T47D (cell line): ENCODE data around the gene GRAP2.

Experiments
- DNase-seq, 2 experiments: peaks; one replicate each; pipeline versions ENCODE4 v3.0.0 to v3.0.0-alpha.2; 2011 to 2012; ENCODE audit warnings: low read depth in 1 of 2, low spot score in 1 of 2
- JUND ChIP-seq: IDR thresholded peaks from 2 replicates; pipeline ENCODE4 v1.6.1; 2012; ENCODE audit warnings: low read depth
- in situ Hi-C: cut with HindIII; loops from 2 replicates; pipeline ENCODE4 v1.10.0; 2016; ENCODE audit warnings: low sequenced_read_pairs, low pct_unique_long_range_greater_than_20kb

Gene GRAP2

DNA sequence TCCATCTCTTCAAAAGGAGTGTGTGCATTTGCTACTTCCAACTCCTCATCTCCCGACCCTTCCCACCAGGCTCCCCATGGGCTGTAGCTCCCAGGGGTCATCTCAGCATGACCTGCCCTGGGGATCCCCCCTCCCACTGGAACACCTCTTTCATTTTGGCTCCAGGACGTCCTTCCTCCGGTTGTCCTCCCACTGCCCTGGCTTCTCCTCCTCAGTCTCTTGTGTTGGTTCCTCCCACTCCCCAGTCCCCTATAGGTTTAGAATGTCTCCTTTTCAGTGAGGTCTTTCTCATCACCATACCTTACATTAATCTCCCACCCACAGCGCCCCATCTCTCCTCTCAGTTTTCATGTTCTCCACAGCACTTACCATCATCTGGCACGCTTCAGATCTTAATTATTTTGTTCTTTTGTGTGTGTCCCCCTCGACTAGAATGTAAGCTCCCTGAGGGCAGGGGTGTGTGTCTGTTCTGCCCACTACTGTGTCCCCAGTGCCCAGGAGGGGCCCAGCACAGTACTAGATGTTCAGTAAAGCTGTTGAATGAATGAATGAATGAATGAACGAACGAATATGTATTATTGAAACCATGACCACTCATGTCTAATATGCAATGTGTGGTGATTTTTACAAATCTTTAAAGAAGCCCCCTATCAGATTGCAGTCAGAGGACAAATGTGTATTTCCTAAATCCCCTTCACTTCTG, 57.3 kb downstream of the GRAP2 start:
- no peak for DNase-seq
- no peak for TF ChIP-seq JUND
- in situ Hi-C loops, result no loop called here

- TF ChIP-seq JUND, result no peak
- DNase-seq, result no peak
- in situ Hi-C loops, result no loop called here
Measured at GRCh38 chr22:39958949-39959639, 58.2 kb downstream of the GRAP2 start.

DNA sequence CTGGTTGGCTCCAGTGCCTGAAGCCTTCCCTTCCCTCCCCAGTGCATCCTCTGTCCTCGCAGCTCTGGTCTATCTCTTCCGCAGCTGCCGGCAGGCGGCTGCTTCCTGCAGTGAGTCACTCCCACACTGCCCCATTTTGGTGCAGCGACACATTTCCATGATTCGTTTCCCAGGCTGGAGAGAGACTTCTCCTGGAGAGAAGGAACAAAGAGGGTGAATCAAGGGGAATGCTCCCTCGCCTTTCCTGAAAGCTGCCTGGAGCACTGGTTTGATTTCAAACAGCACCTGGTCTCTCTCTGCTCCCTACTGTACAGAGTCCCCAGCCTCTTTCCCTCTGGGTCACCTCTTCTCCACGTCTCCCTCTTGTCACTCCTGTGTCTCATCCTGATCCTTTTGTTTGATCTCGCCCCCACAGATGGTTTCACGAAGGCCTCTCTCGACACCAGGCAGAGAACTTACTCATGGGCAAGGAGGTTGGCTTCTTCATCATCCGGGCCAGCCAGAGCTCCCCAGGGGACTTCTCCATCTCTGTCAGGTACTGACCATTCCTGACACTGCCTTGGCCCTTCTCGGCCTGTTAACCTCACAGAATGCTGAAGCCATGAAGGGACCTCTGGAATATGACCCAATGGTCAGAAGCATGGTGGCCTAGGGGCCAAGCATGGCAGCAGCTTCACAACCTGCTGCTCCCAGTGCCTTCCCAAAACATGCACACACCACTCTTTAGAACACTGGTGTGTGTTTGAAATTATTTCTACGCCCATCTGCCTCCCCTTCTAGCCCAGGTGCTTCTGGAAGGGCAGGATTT, 59.0 kb downstream of the GRAP2 start, which contains the start of gene TMA7B:
Gene TMA7B (plus strand): TSS at position 758 of the 808 bp plus-strand sequence. CDS start 3,978 bp downstream, outside the sequence.
- TF ChIP-seq JUND, result no peak
- in situ Hi-C loops, result no loop called here
- DNase-seq, result no peak

- in situ Hi-C loops, result no loop called here
- no peak for TF ChIP-seq JUND
- no peak for DNase-seq
Measured at GRCh38 chr22:39960791-39961746, 60.2 kb downstream of the GRAP2 start.

GRCh38 chr22:39962071-39962470, 61.2 kb downstream of the GRAP2 start:
- no peak for DNase-seq
- in situ Hi-C loops, result no loop called here
- TF ChIP-seq JUND, result no peak

GRCh38 chr22:39965748-39966147, 64.9 kb downstream of the GRAP2 start:
- in situ Hi-C loops, result no loop called here
- no peak for DNase-seq
- no peak for TF ChIP-seq JUND

GRCh38 chr22:39966470-39966869, 65.6 kb downstream of the GRAP2 start:
- in situ Hi-C loops, result no loop called here
- TF ChIP-seq JUND, result no peak
- DNase-seq, result no peak

- no peak for TF ChIP-seq JUND
- no peak for DNase-seq
- in situ Hi-C loops, result no loop called here
Measured at GRCh38 chr22:39967103-39967829, 66.4 kb downstream of the GRAP2 start.

DNA sequence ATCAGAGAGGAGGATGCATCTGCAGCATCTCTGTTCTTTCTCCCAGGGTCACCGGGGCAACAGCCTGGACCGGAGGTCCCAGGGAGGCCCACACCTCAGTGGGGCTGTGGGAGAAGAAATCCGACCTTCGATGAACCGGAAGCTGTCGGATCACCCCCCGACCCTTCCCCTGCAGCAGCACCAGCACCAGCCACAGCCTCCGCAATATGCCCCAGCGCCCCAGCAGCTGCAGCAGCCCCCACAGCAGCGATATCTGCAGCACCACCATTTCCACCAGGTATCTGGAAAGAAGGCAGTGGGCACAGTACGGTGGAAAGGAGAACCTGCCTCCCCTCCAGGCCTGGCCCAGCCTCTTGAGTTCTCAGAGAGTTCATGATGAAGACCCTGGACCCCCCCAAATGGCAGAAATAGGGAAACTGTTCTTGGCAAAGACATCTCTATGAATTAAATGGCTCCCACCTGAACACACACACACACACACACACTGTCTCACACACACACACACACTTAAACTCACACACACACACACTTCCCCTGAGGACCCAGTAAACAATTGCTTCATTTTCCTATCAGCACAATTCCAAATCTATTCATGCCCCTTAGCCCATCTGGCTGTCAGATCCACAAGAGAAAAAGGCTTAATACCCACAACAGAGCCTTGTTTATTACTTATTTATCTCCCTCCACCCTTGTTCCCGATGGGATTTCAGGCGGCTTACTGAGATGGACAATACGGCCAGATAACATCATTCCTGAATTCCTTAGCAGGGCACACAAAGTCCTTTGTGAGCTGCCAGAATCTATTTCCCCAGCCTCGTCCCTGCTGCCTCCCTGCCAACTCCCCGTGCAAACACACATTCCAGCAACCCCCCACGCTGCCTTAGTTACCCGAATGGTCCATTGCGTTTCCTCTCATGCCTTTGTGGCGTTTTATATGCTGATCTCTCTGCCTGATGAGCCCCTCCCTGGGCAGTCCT, 67.4 kb downstream of the GRAP2 start:
- in situ Hi-C loops, result no loop called here
- no peak for TF ChIP-seq JUND
- peak in 1 of 2 experiments; percentile 29 for DNase-seq

DNA sequence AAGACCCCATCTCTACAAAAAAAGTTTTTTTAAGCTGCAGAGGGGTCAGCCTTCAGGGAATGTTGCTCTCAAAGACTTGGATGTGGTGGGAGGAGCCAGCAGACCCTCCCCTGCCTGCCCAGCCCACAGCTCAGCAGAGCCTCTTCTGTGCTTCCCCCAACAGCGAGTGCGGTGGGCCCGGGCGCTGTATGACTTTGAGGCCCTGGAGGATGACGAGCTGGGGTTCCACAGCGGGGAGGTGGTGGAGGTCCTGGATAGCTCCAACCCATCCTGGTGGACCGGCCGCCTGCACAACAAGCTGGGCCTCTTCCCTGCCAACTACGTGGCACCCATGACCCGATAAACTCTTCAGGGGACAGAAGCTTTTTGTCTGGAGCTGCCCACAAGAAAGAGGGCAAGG, 69.9 kb downstream of the GRAP2 start:
- no peak for TF ChIP-seq JUND
- DNase-seq, result no peak
- in situ Hi-C loops, result no loop called here
